NCI-H1105 treated with DMSO at 0.1 percent for 48 hours (cell line): ENCODE measurements around the gene CNTNAP2.
A peak's percentile ranks its signal among the peaks of the same experiment; 100 is the strongest.

Source experiments
- DNase-seq: peaks from one replicate; lab custom pipeline; 2025; lab: John Stamatoyannopoulos, UW

The CNTNAP2 gene

DNA sequence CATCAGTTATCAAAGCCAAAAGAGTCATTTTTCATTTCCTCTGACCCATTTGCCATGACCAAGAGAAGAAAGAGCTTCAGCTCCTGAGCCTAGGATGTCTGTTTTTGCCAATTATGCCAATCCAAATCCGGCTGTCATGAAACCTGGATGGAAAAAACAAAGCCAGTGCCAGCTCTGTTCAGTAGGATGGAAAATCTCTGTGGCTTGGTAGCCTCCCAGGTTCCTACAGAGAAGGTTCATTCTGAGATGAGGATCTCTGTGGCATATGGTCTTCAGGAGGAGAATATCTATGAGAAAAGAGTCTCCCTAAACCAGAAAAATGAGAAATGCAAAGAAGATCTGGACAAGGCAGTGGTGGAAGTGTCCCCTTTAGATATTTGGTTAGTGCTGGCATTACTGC lies 475.4 kb downstream of the CNTNAP2 start:
- DNase-seq: no peak

DNA sequence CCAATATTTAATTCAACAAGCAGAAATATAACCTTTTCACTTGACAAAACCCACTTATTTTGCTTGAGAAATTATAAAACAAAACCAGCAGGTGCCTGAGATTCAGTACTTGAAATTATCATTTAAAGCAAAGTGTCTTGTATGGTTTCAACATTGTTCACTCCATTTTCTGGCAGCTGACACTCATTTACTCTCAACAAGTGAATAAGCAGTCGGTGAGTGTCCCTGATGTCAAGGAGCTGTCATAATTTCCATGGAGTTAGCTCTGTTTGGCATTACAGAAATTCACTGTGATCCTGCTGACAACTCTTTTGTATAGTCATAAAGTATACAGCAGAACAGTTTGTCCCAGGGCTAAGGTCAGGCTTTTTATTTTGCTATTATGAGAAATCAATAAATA lies 490.0 kb downstream of the CNTNAP2 start:
- DNase-seq: peak; percentile 38

DNA sequence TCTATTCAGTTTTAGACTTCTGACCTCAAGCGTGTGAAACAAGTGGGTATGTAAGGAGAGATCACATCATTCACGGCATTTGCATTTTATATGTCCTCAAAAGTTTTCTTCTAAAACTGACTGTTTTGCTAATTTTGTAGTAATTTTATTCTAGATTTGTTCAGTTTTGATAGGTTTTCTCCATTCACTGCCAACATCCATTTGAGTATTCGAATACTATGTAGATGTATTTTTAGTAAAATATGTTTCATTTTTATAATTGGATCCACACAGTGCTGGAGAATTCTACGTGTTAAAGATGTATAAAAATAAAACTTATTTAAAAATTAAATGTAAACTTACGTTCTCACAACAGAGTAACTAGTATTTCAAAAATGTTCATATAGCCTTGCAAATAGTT lies 503.0 kb downstream of the CNTNAP2 start:
- no peak for DNase-seq

DNA sequence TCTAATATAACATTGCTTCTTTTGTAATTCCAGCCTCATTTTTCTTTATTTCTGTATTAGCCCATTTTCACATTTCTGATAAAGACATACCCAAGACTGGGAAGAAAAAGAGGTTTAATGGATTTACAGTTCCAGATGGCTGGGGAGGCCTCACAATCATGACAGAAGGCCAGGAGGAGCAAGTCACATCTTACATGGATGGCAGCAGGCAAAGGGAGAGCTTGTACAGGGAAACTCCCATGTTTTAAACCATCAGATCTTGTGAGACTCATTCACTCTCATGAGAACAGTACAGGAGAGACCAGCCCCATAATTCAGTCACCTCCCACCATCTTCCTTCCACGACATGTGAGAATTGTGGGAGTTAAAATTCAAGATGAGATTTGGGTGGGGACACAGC lies 510.3 kb downstream of the CNTNAP2 start:
- no peak for DNase-seq

DNA sequence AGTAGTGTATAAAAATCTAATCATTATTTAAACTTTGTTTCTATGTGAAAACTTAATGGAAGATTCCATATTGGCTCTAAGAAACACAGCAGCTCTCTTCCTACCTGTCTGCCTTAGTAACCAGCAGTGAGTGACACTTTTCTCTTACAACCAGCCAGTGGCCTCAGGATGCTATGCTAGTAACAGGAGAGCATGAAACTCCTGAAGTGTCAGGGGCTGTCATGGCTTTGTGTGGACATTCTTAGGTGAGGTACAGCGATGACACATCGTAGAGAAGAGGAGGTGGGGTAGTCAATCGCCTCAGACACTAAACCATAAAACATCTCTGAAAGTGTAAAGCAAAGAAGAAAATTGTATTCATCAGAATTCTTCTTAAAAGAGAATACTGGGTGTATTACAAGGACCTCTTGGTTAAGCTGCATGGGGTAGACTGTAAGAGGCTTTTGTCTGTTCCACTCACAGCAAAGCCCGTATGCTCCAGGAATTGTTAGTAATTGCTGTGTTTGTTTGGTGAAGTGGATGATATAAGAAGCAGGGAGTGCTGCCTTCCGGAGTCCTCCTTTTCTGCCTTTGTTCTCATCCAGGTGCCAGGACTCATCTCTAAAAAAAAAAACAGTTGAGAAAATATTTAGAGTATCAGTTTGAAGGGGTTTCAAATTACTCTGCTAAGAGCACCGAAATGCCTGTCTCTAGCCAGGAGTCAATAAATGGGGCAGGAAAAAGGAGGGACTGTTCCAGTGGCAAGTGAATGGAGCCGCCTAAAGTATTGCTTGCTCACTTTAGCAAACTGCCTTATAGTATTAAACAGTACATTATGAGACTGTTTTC lies 518.8 kb downstream of the CNTNAP2 start:
- DNase-seq: peak; percentile 98

DNA sequence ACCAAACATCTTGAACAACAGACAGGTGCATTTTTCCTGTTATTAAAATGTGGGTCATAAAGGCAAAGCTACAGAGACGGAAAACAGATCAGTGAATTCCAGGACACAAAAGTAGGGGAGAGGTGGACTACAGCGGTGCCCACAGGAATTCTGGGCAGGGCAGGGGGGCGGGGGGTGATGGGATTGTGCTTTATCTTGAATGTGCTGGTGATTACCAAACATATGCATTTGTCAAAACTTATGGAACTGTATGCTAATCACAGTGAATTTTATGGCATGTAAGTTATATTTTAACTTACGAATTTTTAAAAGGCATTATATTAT lies 519.4 kb downstream of the CNTNAP2 start:
- DNase-seq: no peak

DNA sequence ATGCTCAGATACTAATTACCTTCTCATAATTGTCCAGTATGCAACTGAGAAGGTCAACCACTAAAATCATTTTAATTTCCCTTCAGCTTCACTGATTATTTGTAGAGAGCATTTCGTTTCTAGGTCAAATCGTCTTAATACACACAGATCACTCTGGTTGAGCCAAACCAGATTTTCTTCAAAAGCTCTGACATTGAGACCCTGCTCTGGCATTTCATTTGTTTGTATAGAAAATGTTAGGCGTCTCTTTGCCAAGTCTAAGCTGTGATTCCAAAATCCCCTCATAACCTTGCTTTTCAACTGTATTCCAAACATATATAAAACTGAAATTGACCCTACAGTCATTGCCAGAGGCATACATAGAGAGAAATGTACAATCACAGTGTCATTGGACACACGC lies 520.0 kb downstream of the CNTNAP2 start:
- no peak for DNase-seq

DNA sequence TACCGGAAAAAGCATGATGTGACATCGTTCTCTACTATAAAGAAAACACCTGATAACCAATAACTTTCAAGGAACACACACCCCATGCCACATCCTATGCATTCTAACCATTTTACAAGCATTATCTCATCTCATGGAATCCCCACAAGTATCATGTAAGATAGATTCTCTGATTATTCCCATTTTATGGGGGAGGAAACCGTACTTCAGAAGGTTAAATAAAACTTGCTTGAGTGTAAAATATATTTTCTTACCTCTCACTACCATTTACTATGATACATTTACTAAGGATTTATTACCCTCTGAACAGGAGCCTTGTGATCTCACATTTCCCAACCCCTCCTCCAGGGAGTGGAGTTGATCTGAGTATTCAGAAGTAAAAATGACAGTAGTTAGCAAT lies 522.7 kb downstream of the CNTNAP2 start:
- no peak for DNase-seq

DNA sequence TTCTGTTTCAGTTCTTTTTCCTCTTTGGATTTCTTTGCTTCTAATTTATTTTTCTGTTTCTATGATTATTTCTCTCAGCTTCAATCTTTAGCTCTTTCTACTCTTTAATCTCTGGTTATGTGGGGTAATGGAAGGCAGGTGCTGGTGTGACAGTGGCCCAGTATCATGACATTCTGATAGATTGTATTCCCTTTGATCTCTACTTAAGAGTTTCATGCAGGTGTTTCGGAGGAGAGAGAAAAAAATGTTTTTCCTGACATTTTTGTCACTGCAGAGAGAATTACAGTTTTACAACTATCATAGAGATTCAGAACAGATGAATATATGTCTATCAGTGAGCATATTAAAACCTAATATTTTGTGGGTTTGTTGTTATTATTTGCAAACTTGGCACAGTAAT lies 524.9 kb downstream of the CNTNAP2 start:
- DNase-seq: no peak

DNA sequence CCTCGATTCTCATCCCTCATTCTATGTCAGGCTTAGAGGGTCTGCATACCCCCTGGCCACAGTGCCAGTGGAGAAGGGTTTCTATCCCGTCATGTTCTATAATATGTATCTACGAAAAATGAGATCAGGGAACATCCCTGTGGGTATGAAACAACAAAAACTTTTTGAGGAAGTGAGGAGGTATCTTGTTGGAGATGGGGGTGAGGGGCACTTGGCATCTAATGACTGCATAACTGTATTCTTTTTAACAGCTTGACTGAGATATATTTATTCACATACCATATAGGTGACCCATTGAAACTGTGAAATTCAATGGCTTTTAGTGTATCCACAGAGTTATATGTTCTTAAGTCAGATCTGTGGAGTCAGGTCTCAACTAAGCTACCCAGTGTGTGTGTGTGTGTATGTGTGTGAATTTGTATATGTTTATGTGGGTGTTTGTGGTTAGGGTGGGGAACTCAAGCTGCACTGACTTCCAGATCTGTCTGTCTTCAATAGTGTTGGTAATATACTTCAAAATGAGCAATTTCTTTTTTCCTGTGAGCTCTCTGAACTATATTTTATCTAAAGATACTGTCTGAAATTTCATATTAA lies 528.9 kb downstream of the CNTNAP2 start:
- DNase-seq: no peak

DNA sequence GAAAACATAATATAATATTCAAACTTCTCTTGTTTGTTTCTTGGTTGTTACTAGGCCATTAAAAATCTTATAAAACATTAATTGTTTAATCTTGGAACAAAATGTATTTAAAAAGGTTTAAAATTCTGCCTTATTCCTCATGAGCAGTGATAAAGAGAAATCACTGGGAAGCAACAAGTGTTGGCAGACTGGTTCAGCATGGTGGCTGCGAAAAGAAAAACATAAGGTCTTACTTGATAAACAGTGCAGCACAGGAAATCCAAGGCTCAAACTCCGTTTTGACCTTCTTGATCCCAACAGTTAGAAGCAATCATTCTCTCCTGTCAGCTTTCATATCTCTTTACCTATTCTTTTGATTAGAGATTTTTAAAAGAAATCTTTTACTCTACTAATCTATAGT lies 530.8 kb downstream of the CNTNAP2 start:
- DNase-seq: no peak

DNA sequence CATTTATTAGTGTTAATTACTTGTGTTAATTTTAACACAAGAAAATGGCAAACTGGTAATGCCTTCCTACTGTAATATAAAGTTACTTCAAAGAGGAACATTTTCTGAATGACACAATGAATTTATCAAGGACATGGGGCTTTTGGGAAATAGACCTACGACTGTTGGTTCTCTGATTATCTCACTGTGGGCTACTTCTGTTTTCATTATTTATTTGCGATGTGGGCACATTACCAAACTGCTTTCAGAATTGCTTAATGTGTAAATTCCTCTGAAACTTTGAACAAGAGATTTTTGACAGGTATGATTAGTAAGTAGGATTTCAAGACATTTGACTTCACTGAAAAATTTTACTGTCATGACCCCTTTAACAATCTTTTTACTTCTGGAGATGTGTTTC lies 535.6 kb downstream of the CNTNAP2 start:
- DNase-seq: no peak

DNA sequence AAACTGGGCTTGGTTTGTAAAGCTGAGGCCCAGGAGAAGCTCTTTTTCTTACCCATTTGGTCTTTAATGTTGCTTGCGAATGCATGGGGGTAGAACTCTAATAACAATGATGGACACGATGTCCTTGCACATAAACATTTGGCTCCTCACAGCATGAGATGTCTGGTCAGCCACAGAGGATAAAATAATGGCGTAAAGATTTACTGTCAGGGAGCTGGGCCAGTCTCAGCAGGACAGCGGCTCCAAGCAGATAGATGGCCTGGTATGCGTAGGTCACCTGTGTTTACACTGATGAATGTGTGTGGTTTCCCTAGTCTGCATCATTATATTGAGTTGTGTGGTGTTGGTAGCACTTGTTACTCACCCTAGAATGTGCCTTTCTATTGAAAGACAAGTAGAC lies 537.4 kb downstream of the CNTNAP2 start:
- DNase-seq: no peak

DNA sequence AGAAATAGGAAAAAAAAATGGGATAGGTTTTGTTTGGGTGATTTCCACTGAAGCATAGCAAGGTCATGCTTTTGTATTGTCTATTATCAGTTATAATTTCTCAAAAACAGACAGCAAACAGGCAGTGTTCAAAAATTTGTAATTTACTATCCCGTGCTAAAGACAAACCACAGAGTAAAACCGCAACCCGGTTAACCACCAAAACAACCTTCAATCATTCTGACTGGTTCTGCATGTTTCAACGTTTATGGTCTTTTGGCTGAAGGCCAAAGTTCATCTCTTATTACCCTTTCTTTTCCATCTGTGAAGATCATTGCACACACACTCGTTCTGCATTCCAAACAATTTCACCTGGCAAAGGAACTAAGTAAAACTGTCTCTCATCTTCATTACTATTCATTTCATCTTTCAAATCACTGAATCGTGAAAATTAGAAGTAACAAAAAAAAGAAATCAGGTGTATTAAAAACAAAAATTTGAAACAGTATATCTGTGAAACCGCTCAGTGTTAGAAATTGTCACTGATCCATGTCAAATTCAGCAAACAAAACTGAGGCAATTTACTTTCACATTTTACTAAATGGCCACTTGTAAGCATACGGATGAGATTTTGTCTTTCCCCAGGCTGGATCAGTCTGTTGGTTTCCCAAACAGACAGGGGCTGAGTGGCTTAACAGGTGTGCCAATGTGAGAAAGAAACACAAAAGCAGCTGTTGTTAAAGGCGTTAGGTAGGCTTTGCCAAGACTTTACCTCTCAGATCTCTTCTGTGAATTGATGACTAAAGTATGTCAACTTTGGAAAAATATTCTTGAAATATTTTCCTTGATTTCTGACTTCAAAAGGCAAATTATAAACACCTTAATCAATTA lies 539.6 kb downstream of the CNTNAP2 start:
- DNase-seq: peak; percentile 98

DNA sequence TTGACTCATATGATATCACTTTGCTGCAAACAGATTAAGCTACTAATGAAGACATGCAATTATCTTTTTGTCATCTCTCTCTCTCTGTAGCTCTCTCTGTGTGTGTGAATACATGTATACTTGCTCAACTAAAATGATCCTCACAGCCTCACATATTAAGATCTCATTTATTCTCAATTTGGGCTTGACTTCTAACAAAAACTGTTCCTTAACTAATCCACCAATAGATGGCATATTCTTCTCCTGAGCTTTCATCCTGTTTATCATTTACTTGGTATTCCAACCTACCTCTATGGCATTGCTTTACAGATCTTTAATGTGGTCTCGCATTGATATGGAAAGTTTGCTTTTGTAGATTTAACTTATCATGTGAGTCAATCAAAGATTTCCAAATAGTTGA lies 540.4 kb downstream of the CNTNAP2 start:
- DNase-seq: peak; percentile 31

DNA sequence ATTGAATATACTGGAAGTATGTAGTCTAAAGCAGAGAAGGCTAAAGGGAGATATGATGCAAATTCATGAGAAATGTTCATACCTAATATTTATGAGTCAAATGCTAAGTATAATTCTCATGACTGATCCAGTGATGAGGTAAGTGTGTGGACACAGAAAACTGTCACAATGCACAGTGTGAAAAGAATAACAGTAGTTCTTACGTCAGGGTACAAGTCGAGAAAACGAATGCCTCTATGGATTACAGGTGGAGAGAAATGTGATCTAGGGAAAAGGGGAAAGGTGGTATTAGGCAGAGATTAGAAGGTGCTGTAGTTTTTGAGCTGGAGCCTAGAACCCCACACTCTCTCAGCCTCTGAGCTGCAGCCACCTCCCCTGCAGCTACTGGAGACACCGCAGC lies 542.0 kb downstream of the CNTNAP2 start:
- no peak for DNase-seq

DNA sequence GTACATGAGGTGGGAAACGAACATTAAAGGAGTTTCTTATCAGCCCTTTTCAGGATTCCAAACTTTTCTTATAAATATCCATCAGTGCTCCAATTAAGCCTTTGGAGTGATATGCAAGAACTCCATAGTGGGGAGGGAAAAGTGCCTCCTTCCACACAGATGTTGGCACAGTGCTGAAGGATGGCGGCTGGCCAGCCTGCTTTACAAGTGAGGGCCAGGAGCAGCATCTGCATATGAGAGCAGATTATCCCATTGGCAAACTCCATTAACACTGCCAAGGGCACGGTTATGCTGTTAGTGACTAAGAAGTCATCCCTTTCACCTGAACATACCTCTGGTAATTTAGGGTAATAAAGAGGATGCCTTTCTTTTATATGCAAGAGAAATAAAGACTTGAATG lies 543.1 kb downstream of the CNTNAP2 start:
- peak; percentile 73 for DNase-seq

DNA sequence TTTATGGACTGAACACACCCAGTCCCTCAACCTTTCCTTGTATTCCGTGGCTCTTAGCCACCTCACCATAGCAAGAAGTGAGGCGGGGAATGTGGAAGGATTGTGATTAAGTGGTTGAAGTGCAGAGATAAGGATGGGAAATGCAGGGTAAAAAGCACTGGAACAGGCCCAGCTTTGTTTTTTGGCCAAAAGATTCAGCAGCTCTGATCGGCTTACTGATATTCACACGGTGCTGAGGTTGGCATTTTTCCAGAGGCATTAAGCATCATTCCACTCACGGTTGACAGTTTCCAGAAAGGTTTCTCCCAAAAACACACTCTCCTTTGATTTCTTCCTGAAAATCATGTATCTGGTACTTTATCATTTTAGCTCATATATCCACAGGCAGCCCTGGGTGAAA lies 544.2 kb downstream of the CNTNAP2 start:
- DNase-seq: peak; percentile 88

DNA sequence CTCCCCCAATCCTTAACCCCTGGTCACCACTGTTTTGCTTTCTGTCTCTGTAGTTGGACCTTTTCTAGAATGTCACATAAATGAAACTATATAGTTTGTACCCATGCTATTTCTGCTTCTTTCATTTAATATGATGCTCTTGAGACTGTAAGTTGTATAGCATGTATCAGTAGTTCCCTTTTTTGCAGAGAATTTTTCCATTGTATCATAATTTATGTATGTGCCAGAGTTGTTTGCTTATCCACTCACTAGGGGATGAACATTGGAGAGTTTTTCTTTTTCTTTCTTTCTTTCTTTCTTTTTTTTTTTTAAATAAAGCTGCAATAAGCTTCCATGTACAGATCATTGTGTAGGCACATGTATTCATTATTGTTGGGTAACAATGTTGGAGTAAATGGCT lies 544.8 kb downstream of the CNTNAP2 start:
- DNase-seq: no peak

DNA sequence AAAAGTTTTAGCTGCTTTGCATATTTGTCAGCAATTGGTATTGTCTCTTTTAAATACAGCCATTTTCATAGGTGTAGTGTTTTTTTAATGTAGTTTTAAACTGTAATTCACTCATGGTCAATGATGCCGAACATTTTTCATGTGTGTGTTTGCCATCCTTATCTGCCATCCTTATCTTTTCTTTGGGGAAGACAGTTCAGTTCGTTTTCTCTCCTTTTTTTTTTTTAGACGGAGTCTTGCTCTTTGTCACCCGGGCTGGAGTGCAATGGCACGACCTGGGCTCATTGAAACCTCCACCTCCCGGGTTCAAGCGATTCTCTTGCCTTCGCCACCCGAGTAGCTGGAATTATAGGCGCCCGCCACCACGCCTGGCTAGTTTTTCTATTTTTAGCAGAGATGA lies 545.3 kb downstream of the CNTNAP2 start:
- DNase-seq: no peak

DNA sequence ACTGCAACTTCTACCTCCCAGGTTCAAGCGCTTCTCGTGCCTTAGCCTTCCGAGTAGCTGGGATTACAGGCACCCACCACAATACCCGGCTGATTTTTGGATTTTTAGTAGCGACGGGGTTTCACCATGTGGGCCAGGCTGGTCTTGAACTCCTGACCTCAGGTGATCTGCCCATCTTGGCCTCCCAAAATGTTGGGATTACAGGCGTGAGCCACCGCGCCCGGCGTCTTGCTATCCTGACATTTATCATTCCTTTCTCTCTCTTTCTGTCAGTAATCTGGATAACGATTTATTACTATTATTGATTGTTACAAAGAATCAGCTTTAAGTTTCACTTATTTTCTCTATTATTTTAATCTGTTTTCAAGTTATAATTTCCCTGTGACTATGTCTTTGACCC lies 548.4 kb downstream of the CNTNAP2 start:
- DNase-seq: no peak

DNA sequence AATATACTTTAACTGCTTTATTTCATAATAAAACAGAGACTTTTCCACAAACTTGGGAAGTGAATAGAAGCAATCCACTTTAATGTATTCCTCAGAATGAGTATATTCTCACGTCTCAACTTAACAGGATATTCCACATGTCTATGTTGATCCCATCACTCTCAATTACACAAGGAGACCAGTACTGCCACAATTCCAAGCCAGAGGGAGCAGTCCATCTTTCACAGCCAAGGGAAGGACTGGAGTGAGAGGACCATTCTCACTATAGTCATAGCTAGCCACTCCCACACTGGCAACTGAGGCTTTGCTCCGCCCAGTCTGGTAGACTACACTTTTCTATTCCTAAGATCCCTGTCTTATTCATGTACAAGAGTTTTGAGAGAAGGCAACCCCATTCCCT lies 553.9 kb downstream of the CNTNAP2 start:
- no peak for DNase-seq

DNA sequence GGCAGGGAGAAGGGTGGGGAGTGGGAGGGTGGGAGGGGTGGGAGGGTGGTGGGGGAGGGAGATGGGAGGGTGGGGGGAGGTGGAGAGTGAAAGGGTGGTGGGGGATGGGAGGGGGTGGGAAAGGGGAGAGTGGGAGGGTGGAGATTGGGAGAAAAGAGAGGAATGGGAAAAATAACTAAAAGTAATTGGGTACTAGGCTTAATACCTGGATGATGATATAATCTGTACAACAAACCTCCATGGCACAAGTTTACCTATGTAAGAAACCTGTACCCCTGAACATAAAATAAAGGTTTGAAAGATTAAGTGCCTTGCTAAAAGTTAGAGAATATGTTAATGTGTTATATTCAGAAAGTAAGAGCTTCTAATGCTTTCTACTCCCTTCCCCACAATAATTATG lies 564.9 kb downstream of the CNTNAP2 start:
- DNase-seq: no peak
